GM12878 (cell line): ENCODE measurements around the gene PCBD2. TPM values are rescaled to one million over a fixed set of nuclear protein-coding genes. Genes with fewer than 3 reads are reported as not detected.

Source experiments
- ATAC-seq: fragments of 200-7000 bp; cut with Tn5 transposase; 3 replicates; pipeline ENCODE4 v1.9.1; 2020; ENCODE audit warnings: mild to moderate bottlenecking, moderate library complexity
- BruUV-seq: library from RNA; stranded (reverse); fragments of 400-500 nt; replicated peaks from 2 replicates; lab custom pipeline; 2021; lab: Mats Ljungman, UMichigan
- CTCF ChIA-PET: fragments of 300-600 bp; sonication (Branson Sonifier 250); formaldehyde crosslinking; extraction: SDS; loops from one replicate; lab custom pipeline; 2021; ENCODE audit warnings: inconsistent platforms; lab: Yijun Ruan, JAX
- POLR2A ChIA-PET: fragments of 350-600 bp; formaldehyde crosslinking; extraction: SDS; loops from one replicate; lab custom pipeline; 2021; ENCODE audit warnings: inconsistent platforms; lab: Charles Lee
- RAD21 ChIA-PET: fragments of 300-600 bp; sonication (Branson Sonifier 250); formaldehyde crosslinking; loops from one replicate; lab custom pipeline; 2023; ENCODE audit warnings: antibody characterized with exemption; ENCODE audit not compliant: unreplicated experiment; lab: Charles Lee
- SMC1A ChIA-PET: fragments of 300-600 bp; sonication (Branson Sonifier 250); formaldehyde crosslinking; loops from one replicate; lab custom pipeline; 2023; ENCODE audit not compliant: unreplicated experiment, uncharacterized antibody; lab: Charles Lee
- DNase-seq: peaks from one replicate; pipeline ENCODE4 v3.0.0-alpha.2; 2011; ENCODE audit warnings: low read depth, low spot score
- FAIRE-seq: peaks from 3 replicates; lab custom pipeline; 2011; peaks lifted over from hg19 to GRCh38; lab: Jason Lieb, UNC
- H2AFZ ChIP-seq: 2 replicates; pipeline ENCODE4 v1.6.0; 2011; ENCODE audit warnings: low read depth, low read length, control low read depth; ENCODE audit not compliant: control insufficient read depth
- H3K27ac ChIP-seq: 2 replicates; pipeline ENCODE4 v1.5.1; 2011; ENCODE audit warnings: control low read depth; ENCODE audit not compliant: control insufficient read depth, insufficient read depth
- H3K27me3 ChIP-seq, 2 experiments: replicated peaks in 1 of 2; 2 replicates each; pipeline versions ENCODE4 v1.6.0 to v1.6.1; 2011; ENCODE audit warnings: low read length in 1 of 2; ENCODE audit not compliant: control insufficient read depth in 2 of 2, insufficient read depth in 2 of 2
- H3K36me3 ChIP-seq, 2 experiments: 2 replicates each; pipeline ENCODE4 v1.5.1; 2011; ENCODE audit warnings: low read length in 1 of 2; ENCODE audit not compliant: control insufficient read depth in 2 of 2, insufficient read depth in 2 of 2
- H3K4me1 ChIP-seq: 2 replicates; pipeline ENCODE4 v1.6.1; 2011; ENCODE audit warnings: mild to moderate bottlenecking, low read length, moderate library complexity, mixed read lengths; ENCODE audit not compliant: control insufficient read depth, insufficient read depth
- H3K4me2 ChIP-seq: 2 replicates; pipeline ENCODE4 v1.6.0; 2011; ENCODE audit warnings: control low read depth; ENCODE audit not compliant: control insufficient read depth, insufficient read depth
- H3K4me3 ChIP-seq: fragments of 200-600 bp; sonication (generic); 2 replicates; pipeline ENCODE4 v1.5.1; 2016
- H3K79me2 ChIP-seq: 2 replicates; pipeline ENCODE4 v1.6.0; 2011; ENCODE audit warnings: low read length; ENCODE audit not compliant: control insufficient read depth, insufficient read depth
- H3K9ac ChIP-seq: 2 replicates; pipeline ENCODE4 v1.8.0; 2011; ENCODE audit warnings: low read length, control low read depth, mixed read lengths; ENCODE audit not compliant: control insufficient read depth, insufficient read depth
- H3K9me3 ChIP-seq: replicated peaks from 3 replicates; pipeline ENCODE4 v1.5.1; 2011; ENCODE audit warnings: mild to moderate bottlenecking, low read length; ENCODE audit not compliant: control insufficient read depth, insufficient read depth
- H4K20me1 ChIP-seq: 2 replicates; pipeline ENCODE4 v1.6.0; 2011; ENCODE audit not compliant: control insufficient read depth, insufficient read depth
- RELA ChIP-seq: fragments of 450-650 bp; IDR thresholded peaks from 2 replicates; pipeline ENCODE4 v1.8.0; 2014; ENCODE audit warnings: borderline replicate concordance; ENCODE audit not compliant: partially characterized antibody
- SIN3A ChIP-seq: IDR thresholded peaks from 2 replicates; pipeline ENCODE4 v1.6.1; 2012; ENCODE audit warnings: low read depth, low read length, improper control_type of control experiment
- ZNF207 ChIP-seq: fragments of 450-650 bp; IDR thresholded peaks from 2 replicates; pipeline ENCODE4 v1.6.1; 2014; ENCODE audit warnings: antibody characterized with exemption, mild to moderate bottlenecking, borderline replicate concordance
- ZNF274 ChIP-seq: IDR thresholded peaks from one replicate; pipeline ENCODE4 v1.8.0; 2011; ENCODE audit not compliant: insufficient read length, insufficient read depth
- WGBS: methylation state at CpG from one replicate; pipeline ENCODE4 v1.1.6; 2016; ENCODE audit warnings: low lambda C conversion rate; ENCODE audit not compliant: insufficient replicate concordance, insufficient coverage; ENCODE audit errors: missing lambda C conversion rate; 5-methylcytosine and 5-hydroxymethylcytosine counted together
- in situ Hi-C: fragments of 300-500 bp; cut with MboI; formaldehyde crosslinking; loops from 9 replicates; pipeline ENCODE4 v1.14.3; 2018; ENCODE audit warnings: mixed read lengths
- intact Hi-C: fragments of 100-400 bp; cut with micrococcal nuclease; formaldehyde crosslinking; loops from one replicate; pipeline ENCODE4 v1.14.2; 2022; ENCODE audit not compliant: unreplicated experiment
- polyA plus RNA-seq, 11 experiments: library from polyadenylated mRNA; depleted of rRNA in 4 of 11; unstranded in 6 of 11; stranded (reverse) in 5 of 11; fragments of >200 nt; fragmentation: Nextera tagmentation in 4 of 11; fragmentation: Illumina TruSeq in 1 of 11; extraction: Ambion mirVana in 4 of 11; extraction: Trizol in 1 of 11; gene quantifications; 1 replicate in 1 of 11; 2 replicates in 10 of 11; pipeline versions ENCODE4 v1.2.1 to v1.2.3, GENCODE V29; 2011 to 2016; ENCODE audit warnings: inconsistent platforms in 2 of 11, missing spikeins in 2 of 11, low read depth in 1 of 11
- total RNA-seq, 4 experiments: library from RNA; depleted of rRNA in 3 of 4; stranded (reverse); fragments of >200 nt in 3 of 4; fragmentation: Illumina TruSeq in 1 of 4; extraction: Trizol in 1 of 4; gene quantifications; 2 replicates each; pipeline versions ENCODE4 v1.2.1 to v1.2.3, GENCODE V29; 2013 to 2021
- TF ChIP-seq, protein P1 (sequence below): fragments of 450-650 bp; formaldehyde crosslinking; IDR thresholded peaks from 2 replicates; pipeline ENCODE4 v1.4.0; 2022; ENCODE audit warnings: mild to moderate bottlenecking, moderate library complexity
- TF ChIP-seq, protein P2 (sequence below): IDR thresholded peaks from 2 replicates; pipeline ENCODE4 v1.6.1; 2012; ENCODE audit warnings: low read depth, low read length, improper control_type of control experiment

Gene PCBD2
- total and polyA plus RNA-seq, 10 of the 15 experiments (the other 5 are each of a cell fraction or from before 2014, with no cell fraction given), result 5.4 to 13.6 (median 6.7) TPM

DNA sequence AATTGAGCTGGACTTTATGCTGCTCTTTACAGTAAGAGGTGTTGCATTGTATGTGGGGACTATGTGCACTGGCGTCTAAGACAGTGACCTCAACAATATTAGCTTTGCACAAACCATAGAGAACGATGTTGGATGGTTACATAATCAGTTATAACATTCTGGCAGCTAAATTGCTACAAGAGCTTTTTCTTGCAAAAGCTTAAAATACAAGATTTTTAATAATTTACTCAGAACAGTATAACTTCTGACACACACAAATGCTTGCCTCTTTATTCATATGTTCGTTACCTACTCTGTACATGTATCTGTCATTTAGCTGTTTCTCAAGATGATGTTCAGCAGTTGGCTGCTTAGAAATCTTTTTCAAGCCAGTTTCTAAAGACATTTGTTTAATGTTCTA, 47.5 kb upstream of the PCBD2 start:
- BruUV-seq, result no TSS peak
- no peak overlapping the region for H2AFZ ChIP-seq
- no peak overlapping the region for H3K27ac ChIP-seq
- WGBS, result 84% methylated on average over 3 of the region's 3 CpGs
- ChIA-PET RAD21 (no interaction called here), CTCF (interaction anchor here (1.1 to 1.7 kb wide), 3 partner anchors 16 to 48 kb away, joined by 3 to 7 read pairs (median 5); partner anchors contain the start of gene PCBD2), POLR2A (interaction anchor here (1.1 to 2.4 kb wide), 2 partner anchors 9 to 12 kb away, joined by 3 to 6 read pairs; partner anchors contain the start of gene C5orf24), SMC1A (interaction anchor here (0.6 to 1.6 kb wide), 6 partner anchors 9 to 82 kb away, joined by 3 read pairs; no protein-coding TSS in a partner anchor)
- peaks cover 2 to 12% of the 10 kb centered on the region in 2 experiments for H3K36me3 ChIP-seq
- H3K4me1 ChIP-seq, result no peaks in the 10 kb centered on the region
- no peaks in the 10 kb centered on the region for H4K20me1 ChIP-seq
- intact Hi-C loops (no loop called here), in situ Hi-C loops (no loop called here)
- ATAC-seq (no peak), FAIRE-seq (no peak), DNase-seq (no peak)
- H3K27me3 ChIP-seq, result no peaks in the 10 kb centered on the region
- no peaks in the 10 kb centered on the region for H3K9me3 ChIP-seq
- no peak overlapping the region for H3K9ac ChIP-seq
- H3K4me2 ChIP-seq, result no peak overlapping the region
- TF ChIP-seq ZNF274, result no peak
- no peak for TF ChIP-seq ZNF207
- TF ChIP-seq SIN3A, result no peak
- TF ChIP-seq, protein P1, sequence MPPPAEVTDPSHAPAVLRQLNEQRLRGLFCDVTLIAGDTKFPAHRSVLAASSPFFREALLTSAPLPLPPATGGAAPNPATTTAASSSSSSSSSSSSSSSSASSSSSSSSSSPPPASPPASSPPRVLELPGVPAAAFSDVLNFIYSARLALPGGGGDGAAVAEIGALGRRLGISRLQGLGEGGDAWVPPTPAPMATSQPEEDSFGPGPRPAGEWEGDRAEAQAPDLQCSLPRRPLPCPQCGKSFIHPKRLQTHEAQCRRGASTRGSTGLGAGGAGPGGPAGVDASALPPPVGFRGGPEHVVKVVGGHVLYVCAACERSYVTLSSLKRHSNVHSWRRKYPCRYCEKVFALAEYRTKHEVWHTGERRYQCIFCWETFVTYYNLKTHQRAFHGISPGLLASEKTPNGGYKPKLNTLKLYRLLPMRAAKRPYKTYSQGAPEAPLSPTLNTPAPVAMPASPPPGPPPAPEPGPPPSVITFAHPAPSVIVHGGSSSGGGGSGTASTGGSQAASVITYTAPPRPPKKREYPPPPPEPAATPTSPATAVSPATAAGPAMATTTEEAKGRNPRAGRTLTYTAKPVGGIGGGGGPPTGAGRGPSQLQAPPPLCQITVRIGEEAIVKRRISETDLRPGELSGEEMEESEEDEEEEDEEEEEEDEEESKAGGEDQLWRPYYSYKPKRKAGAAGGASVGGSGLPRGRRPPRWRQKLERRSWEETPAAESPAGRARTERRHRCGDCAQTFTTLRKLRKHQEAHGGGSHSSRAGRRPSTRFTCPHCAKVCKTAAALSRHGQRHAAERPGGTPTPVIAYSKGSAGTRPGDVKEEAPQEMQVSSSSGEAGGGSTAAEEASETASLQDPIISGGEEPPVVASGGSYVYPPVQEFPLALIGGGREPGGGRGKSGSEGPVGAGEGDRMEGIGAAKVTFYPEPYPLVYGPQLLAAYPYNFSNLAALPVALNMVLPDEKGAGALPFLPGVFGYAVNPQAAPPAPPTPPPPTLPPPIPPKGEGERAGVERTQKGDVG, result no peak
- TF ChIP-seq, protein P2, sequence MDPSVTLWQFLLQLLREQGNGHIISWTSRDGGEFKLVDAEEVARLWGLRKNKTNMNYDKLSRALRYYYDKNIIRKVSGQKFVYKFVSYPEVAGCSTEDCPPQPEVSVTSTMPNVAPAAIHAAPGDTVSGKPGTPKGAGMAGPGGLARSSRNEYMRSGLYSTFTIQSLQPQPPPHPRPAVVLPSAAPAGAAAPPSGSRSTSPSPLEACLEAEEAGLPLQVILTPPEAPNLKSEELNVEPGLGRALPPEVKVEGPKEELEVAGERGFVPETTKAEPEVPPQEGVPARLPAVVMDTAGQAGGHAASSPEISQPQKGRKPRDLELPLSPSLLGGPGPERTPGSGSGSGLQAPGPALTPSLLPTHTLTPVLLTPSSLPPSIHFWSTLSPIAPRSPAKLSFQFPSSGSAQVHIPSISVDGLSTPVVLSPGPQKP, result no peak
- no peak for TF ChIP-seq RELA
- no peak overlapping the region for H3K4me3 ChIP-seq
- H3K79me2 ChIP-seq, result peaks cover 5% of the 10 kb centered on the region
